GM12865 (cell line): Measurements from ENCODE around the gene MOSMO.

Experiments
- DNase-seq: peaks from one replicate; pipeline ENCODE4 v3.0.0; 2010; ENCODE audit warnings: low read depth
- H3K4me3 ChIP-seq: 2 replicates; pipeline ENCODE4 v1.5.1; 2011; ENCODE audit warnings: mild to moderate bottlenecking, low read depth, low read length, control low read depth
- CTCF ChIP-seq: IDR thresholded peaks from 2 replicates; pipeline ENCODE4 v1.5.1; 2011; ENCODE audit warnings: low read length, control low read depth, low read depth, inconsistent platforms; ENCODE audit not compliant: insufficient read depth; ENCODE audit errors: missing control alignments

Gene MOSMO

GRCh38 chr16:22088642-22089041 lies 80.7 kb downstream of the MOSMO start:
- TF ChIP-seq CTCF, result no peak
- no peak for DNase-seq
- H3K4me3 ChIP-seq, result no peak overlapping the region

DNA sequence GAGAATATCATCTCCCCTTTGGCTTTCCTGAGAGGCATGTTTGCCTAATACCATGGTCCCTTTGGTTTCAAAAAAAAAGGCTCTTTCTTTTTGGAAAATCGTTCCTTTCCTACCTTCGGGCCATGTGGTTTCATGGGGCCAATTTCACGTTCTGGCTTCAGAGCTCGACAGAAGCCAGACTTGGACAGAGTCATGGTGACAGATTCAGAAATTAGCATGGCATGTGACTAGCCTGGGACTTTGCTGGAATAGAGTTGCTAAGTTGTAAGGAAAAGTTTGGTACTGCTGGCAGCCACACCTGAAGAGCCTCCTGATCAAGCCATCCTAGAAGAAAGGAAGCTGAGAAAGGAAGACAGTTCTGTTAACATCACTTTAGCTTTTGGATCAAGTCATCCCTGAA lies 82.0 kb downstream of the MOSMO start:
- TF ChIP-seq CTCF, result no peak
- no peak overlapping the region for H3K4me3 ChIP-seq
- no peak for DNase-seq

DNA sequence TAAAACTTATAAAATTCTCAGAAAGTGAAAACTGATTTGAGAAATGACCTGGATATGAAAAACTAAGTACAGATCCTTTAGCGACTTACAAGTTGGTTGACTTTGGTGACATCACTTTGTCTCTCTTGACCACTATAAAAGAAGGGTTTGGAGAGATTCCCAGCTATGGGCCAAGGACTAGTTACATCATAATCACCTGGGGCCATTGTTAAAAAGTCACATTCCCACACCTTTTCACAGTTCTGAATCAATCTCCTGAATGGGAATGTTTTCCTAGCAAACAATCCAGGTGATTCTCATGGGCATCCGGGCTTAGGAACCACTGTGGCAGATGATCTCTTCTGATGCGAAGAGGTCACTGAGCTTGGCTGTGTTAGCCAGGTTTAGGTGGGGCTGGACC lies 83.8 kb downstream of the MOSMO start:
- H3K4me3 ChIP-seq, result no peak overlapping the region
- DNase-seq, result no peak
- no peak for TF ChIP-seq CTCF

- H3K4me3 ChIP-seq, result no peak within 1 kb of the TSS
Observed at GRCh38 chr16:22092143-22092933, 84.4 kb downstream of the MOSMO start, which contains the start of gene VWA3A. Gene VWA3A, plus strand, starts transcription at chr16:22092541. Its CDS starts 97 bp downstream, at chr16:22092638.

GRCh38 chr16:22093331-22093730 lies 85.4 kb downstream of the MOSMO start:
- no peak for DNase-seq

More at GRCh38 chr16:22092143-22092933, 84.4 kb downstream of the MOSMO start, which contains the start of gene VWA3A:
- DNase-seq, result no peak
- no peak for TF ChIP-seq CTCF

GRCh38 chr16:22093996-22094395 lies 86.1 kb downstream of the MOSMO start:
- H3K4me3 ChIP-seq, result no peak overlapping the region
- no peak for TF ChIP-seq CTCF
- DNase-seq, result no peak

More at GRCh38 chr16:22093331-22093730, 85.4 kb downstream of the MOSMO start:
- TF ChIP-seq CTCF, result no peak
- no peak overlapping the region for H3K4me3 ChIP-seq
